ENCODE measurements around the gene ABL1.

ABL1 gene

GRCh38 chr9:130920762-130921299, 85.8 kb downstream of the ABL1 start:
- TF ChIP-seq CTCF (conservative IDR thresholded peaks at IDR 0.05; ENCODE audit: low read depth, low read length): no peak
- H3K4me3 ChIP-seq (ENCODE audit: low read length): no peak overlapping the region
- no peak for DNase-seq (ENCODE audit: low read depth)

- no peak for TF ChIP-seq CTCF (conservative IDR thresholded peaks at IDR 0.05; ENCODE audit: low read depth, low read length)
- DNase-seq (ENCODE audit: low read depth): peak; percentile 73
- no peak overlapping the region for H3K4me3 ChIP-seq (ENCODE audit: low read length)
These were observed 86.4 kb downstream of the ABL1 start for GRCh38 chr9:130921300-130921988.

- H3K4me3 ChIP-seq (ENCODE audit: low read length): no peak overlapping the region
- no peak for TF ChIP-seq CTCF (conservative IDR thresholded peaks at IDR 0.05; ENCODE audit: low read depth, low read length)
- DNase-seq (ENCODE audit: low read depth): no peak
These were observed 87.2 kb downstream of the ABL1 start for GRCh38 chr9:130921989-130922892.

- H3K4me3 ChIP-seq (ENCODE audit: low read length): no peak overlapping the region
- no peak for DNase-seq (ENCODE audit: low read depth)
- TF ChIP-seq CTCF (conservative IDR thresholded peaks at IDR 0.05; ENCODE audit: low read depth, low read length): no peak
These were observed 88.0 kb downstream of the ABL1 start for GRCh38 chr9:130922893-130923610.

- H3K4me3 ChIP-seq (ENCODE audit: low read length): no peak overlapping the region
- DNase-seq (ENCODE audit: low read depth): no peak
- TF ChIP-seq CTCF (conservative IDR thresholded peaks at IDR 0.05; ENCODE audit: low read depth, low read length): no peak
These were observed 88.8 kb downstream of the ABL1 start for GRCh38 chr9:130923611-130924447.

- no peak overlapping the region for H3K4me3 ChIP-seq (ENCODE audit: low read length)
- no peak for TF ChIP-seq CTCF (conservative IDR thresholded peaks at IDR 0.05; ENCODE audit: low read depth, low read length)
- DNase-seq (ENCODE audit: low read depth): no peak
These were observed 89.4 kb downstream of the ABL1 start for GRCh38 chr9:130924448-130924788.
